Brain microvascular endothelial cell (primary cell): Measurements from ENCODE around the gene NBAS.
"Not testable (repeated sequence)": the region's sequence is repeated elsewhere in the genome, so short reads cannot be mapped to it uniquely, and the experiment has no call there.

Source experiments
- DNase-seq: peaks from one replicate; pipeline ENCODE4 v3.0.0-alpha.2; 2020
- H3K27ac ChIP-seq: fragments of 250-450 bp; sonication (Bioruptor Pico); 2 replicates; pipeline ENCODE4 v1.5.1; 2020; ENCODE audit warnings: mild to moderate bottlenecking, moderate library complexity
- H3K27me3 ChIP-seq: fragments of 250-450 bp; sonication (Bioruptor Pico); replicated peaks from 2 replicates; pipeline ENCODE4 v1.5.1; 2020; ENCODE audit warnings: mild to moderate bottlenecking
- H3K36me3 ChIP-seq: fragments of 250-450 bp; sonication (Bioruptor Pico); replicated peaks from 2 replicates; pipeline ENCODE4 v1.5.1; 2020; ENCODE audit warnings: mild to moderate bottlenecking
- H3K4me3 ChIP-seq: 2 replicates; pipeline ENCODE4 v1.5.1; 2011; ENCODE audit warnings: low read depth, mild to moderate bottlenecking, control low read depth, low read length, moderate library complexity
- in situ Hi-C: cut with HindIII; loops from 2 replicates; pipeline ENCODE4 v1.10.0; 2017; ENCODE audit warnings: low sequenced_read_pairs, low pct_ligation_motif_present
- TF ChIP-seq, protein P1 (sequence below): IDR thresholded peaks from 2 replicates; pipeline ENCODE4 v1.5.1; 2011; ENCODE audit warnings: low read depth, mild to moderate bottlenecking, moderate library complexity, low read length, control low read depth, inconsistent platforms; ENCODE audit errors: missing control alignments

The NBAS gene

DNA sequence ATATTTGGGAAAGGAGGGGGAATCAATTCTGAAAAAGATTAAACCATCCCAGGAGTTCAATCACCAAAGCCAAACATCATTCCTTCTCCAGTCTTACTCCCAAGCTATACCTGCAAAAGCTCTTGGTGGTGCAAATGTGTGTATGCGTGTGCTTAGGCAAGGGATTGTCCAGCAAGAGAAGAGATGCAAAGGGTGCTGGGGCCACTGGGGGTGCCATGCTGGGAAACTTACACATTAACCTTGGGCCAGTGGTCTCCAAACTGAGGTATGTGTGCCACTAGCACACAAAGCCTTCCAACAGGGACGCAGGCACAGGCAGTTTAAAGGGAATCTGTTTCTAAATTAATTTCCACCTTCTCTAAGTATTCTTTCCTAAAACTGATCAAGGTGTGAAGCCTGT lies 307.9 kb downstream of the NBAS start:
- H3K27ac ChIP-seq: no peak overlapping the region
- H3K36me3 ChIP-seq: no peaks in the 10 kb centered on the region
- no peaks in the 10 kb centered on the region for H3K27me3 ChIP-seq
- no peak for DNase-seq
- H3K4me3 ChIP-seq: no peak overlapping the region
- TF ChIP-seq, protein P1, sequence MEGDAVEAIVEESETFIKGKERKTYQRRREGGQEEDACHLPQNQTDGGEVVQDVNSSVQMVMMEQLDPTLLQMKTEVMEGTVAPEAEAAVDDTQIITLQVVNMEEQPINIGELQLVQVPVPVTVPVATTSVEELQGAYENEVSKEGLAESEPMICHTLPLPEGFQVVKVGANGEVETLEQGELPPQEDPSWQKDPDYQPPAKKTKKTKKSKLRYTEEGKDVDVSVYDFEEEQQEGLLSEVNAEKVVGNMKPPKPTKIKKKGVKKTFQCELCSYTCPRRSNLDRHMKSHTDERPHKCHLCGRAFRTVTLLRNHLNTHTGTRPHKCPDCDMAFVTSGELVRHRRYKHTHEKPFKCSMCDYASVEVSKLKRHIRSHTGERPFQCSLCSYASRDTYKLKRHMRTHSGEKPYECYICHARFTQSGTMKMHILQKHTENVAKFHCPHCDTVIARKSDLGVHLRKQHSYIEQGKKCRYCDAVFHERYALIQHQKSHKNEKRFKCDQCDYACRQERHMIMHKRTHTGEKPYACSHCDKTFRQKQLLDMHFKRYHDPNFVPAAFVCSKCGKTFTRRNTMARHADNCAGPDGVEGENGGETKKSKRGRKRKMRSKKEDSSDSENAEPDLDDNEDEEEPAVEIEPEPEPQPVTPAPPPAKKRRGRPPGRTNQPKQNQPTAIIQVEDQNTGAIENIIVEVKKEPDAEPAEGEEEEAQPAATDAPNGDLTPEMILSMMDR: no peak
- in situ Hi-C loops: no loop called here

DNA sequence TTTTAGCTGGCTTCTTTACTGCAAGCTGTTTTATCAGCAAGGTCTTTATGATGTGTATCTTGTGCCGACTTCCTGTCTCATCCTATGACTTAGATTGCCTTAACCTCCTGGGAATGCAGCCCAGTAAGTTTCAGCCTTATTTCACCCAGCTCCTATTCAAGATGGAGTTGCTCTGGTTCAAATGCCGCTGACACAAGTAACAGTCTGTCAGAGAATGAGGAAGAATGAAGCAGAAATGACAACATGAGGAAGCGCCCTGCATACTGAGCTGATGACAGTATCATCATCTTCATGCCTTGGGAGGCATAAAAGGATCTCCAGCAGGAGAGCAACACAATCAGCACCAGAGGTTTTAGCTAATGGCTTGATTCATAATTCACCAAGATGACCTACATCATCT lies 309.4 kb downstream of the NBAS start:
- in situ Hi-C loops: no loop called here
- H3K27me3 ChIP-seq: no peaks in the 10 kb centered on the region
- no peak overlapping the region for H3K27ac ChIP-seq
- H3K36me3 ChIP-seq: no peaks in the 10 kb centered on the region
- no peak overlapping the region for H3K4me3 ChIP-seq
- TF ChIP-seq, protein P1: no peak
- DNase-seq: no peak

DNA sequence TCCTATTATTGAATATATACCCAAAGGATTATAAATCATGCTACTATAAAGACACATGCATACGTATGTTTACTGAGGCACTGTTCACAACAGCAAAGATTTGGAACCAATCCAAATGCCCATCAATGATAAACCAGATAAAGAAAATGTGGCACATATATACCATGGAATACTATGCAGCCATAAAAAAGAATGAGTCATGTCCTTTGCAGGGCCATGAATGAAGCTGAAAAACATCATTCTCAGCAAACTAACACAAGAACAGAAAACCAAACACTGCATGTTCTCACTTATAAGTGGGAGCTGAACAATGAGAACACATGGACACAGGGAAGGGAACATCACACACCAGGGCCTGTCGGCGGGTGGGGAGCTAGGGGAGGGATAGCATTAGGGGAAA lies 310.2 kb downstream of the NBAS start:
- H3K36me3 ChIP-seq, H3K4me3 ChIP-seq, H3K27me3 ChIP-seq, DNase-seq, H3K27ac ChIP-seq, in situ Hi-C loops: not testable (repeated sequence)

DNA sequence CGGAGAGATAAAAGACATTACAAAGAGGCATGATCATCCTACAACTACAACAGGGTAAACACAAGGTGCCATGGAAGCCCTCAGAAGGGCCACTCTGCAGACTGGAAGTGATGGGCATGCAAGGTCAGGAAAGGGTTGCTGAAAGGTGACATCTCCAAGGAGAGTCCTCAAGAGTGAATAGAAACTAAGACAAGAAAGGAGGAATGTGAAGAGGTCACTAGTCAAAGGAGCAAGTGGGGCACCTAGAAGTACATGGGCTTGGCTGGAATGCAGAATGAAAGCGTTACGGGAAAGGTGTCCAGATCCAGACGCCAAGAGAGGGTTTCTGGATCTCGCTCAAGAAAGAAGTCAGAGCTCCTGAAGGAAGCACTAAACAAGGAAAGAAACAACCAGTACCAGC lies 314.3 kb downstream of the NBAS start:
- in situ Hi-C loops: no loop called here
- no peak for DNase-seq
- H3K4me3 ChIP-seq: no peak overlapping the region
- H3K36me3 ChIP-seq: no peaks in the 10 kb centered on the region
- H3K27ac ChIP-seq: no peak overlapping the region
- TF ChIP-seq, protein P1: no peak
- H3K27me3 ChIP-seq: no peaks in the 10 kb centered on the region

DNA sequence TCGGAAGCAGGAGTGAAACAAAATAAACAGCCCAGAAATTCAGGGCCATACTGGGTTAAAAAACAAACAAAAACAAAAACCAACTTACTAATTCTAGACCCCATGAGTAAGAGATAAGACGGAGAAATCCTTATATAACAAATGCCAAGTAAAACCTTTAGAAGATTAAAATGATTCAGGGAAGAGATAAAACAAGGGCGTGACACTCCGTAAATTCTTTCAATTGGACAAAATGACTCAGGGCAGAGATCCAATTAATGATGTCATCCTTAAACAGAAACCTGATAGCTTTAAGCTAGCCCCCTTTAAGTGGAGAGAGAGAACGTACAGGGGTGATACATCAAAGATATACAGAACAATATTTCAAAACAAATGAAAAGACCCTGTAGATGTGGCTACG lies 317.4 kb downstream of the NBAS start:
- H3K36me3 ChIP-seq: no peaks in the 10 kb centered on the region
- DNase-seq: peak; percentile 31
- TF ChIP-seq, protein P1: no peak
- H3K27ac ChIP-seq: no peak overlapping the region
- no peak overlapping the region for H3K4me3 ChIP-seq
- H3K27me3 ChIP-seq: no peaks in the 10 kb centered on the region
- in situ Hi-C loops: no loop called here

DNA sequence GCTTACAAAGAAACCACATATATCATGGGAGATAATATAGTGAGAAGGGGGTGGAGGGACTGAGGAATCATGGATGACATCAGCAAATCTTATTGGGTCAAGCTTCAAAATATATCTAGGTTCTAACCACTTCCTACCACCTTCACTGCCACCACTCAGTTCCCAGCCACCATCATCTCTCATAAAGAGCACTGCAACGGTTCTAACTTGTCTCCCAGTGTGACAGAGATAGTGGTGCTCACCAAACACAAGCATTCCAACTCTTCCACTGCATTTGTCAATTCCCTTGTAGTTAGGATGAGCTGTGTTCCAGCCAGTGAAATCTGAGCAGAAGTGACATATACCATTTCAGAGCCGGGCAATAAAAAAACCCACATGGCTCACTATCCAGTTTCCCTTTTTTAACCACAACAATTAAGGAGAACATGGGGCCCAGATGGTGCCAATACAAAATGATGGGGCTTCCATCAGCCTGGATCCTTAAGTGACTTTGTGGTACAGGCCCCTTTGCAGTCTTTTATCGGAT lies 318.1 kb downstream of the NBAS start:
- no peaks in the 10 kb centered on the region for H3K36me3 ChIP-seq
- TF ChIP-seq, protein P1: no peak
- H3K27ac ChIP-seq: no peak overlapping the region
- no peak for DNase-seq
- H3K4me3 ChIP-seq: no peak overlapping the region
- in situ Hi-C loops: no loop called here
- no peaks in the 10 kb centered on the region for H3K27me3 ChIP-seq
